GM18505 (cell line): ENCODE results near the gene TENM4.
A peak's percentile ranks its signal among the peaks of the same experiment; 100 is the strongest.
"Not testable (repeated sequence)": the region's sequence is repeated elsewhere in the genome, so short reads cannot be mapped to it uniquely, and the experiment has no call there.

Source experiments
- ATAC-seq: cut with Tn5 transposase; IDR thresholded peaks from one replicate; pipeline ENCODE4 v1.9.1; 2021; ENCODE audit not compliant: unreplicated experiment
- POLR2A ChIP-seq: IDR thresholded peaks from 4 replicates; pipeline ENCODE4 v1.6.1; 2011; ENCODE audit warnings: borderline replicate concordance; ENCODE audit not compliant: insufficient read depth, insufficient read length; ENCODE audit errors: extremely low read depth

The TENM4 gene

DNA sequence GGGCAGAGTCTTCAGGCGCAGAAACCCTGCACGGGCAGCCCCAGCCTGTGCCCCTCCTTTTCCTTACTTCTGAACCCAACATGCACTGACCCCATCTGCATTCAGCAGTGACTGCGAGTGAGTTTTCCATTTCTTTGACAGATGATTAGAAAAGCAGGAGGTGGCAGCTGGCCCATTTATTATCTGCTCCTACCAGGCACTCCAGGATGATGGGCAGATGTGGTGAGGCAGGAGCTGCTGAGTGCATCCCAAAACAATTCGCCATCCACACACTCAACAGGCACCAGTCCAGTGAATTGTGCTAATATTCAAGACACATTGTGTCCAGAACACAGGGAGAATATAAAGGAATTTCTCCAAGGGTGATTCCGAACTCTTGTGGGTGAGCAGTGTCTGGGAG is 208.5 kb downstream of the TENM4 start:
- no peak for ATAC-seq

DNA sequence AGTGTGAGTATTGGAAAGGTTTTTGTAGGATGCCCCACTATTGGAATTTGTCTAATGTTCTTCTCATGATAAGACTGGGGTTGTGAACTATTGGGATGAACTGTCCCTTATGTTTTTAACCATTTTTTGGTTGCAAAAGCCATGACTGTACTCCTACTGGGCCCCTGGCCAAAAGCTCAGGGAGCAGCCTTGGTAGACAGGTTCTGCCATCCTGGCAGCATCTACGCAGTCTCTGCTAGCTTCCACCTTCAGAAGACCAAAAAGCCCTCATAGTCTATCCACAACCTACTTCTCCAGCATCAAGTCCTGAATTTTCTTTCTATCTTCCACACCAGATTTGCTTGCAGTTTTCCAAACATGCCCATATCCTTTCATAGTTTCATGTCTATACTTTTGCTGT is 211.8 kb downstream of the TENM4 start:
- TF ChIP-seq POLR2A, result no peak
- no peak for ATAC-seq

More for the DNA sequence above, 208.5 kb downstream of the TENM4 start:
- TF ChIP-seq POLR2A, result no peak

DNA sequence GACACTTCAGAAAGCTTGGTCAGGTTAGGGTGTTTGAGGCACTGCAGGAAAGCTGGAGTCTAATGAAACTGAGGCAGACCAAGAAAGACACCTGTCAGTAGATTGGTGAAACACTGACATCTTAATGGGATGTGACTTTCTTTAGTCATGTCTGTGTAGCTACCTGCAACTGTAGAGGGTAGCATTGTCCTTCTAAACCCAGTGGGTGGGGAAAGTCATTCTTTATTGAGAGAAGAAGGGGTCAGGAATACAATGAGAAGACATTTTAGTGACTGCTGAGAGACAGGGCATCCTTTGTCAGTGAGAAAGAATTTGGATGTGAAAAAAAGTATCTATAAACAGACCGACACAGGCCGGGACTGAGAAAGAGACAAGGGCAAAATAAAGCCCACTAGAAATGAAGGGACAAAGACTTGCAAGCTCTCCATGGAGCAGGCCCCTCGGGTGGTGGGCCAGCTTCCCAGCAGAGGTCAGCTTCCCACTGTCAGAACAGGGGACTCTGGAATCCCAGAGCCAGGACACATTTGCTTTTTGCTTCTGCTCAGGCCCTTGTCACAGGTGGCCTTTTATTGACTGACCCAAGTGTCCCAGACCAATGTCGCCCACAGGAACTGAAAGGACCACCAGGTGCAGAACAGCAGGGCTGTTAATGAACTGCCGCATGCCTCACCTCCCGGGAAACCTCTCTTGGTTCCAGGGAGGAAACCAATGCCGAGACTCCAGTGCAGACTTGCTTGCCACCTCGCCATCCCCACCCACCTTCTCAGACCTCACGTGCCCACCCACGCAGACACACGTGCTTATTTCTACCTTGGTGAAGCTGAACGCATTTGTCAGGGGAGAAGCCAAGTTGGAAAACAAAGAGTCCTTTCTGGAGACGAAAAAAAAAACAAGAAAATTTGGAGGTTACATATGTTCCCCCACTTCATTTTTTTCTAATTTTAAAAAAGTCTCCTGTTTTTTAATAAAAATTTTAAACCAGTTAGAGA is 212.8 kb downstream of the TENM4 start:
- ATAC-seq, result no peak
- TF ChIP-seq POLR2A, result no peak

DNA sequence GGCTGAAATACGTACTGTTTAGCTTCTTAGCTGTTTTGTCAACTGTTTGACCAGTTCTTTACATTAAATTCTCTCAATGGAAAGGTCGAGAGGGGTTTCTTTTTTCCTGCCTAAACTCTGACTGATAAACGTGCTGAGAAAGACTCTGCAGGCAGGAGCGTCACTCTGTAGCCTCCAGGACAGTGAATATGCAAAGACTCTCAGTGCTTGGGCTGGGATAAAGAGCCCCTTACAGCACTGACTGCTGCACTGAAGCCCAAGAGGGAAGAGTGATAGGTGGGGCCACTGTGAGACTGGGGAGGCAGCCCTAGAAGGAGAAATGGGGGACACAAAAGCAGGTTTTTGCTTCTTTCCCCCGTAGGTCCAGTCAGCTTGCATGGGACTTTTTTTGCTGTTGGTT is 213.5 kb downstream of the TENM4 start:
- no peak for TF ChIP-seq POLR2A
- ATAC-seq, result no peak

DNA sequence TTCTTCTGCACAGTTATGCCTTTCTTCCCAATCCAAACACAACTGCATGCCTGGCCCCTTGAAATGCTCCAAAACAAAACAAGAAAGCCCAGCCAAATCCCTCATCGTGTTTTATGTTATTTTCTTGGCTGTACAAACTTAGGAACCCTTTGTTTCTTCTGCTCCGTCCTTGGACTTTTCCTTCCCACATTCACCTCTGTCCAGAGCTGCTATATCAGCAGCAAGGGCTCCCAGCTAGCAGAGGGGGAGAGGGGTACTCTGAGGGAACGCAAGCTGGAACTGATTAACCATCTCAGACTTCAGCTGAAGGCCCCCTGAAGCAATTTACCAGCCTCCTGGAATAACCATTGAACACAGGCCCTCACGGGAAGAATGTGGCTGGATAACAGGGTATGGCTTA is 214.7 kb downstream of the TENM4 start:
- no peak for TF ChIP-seq POLR2A
- no peak for ATAC-seq

DNA sequence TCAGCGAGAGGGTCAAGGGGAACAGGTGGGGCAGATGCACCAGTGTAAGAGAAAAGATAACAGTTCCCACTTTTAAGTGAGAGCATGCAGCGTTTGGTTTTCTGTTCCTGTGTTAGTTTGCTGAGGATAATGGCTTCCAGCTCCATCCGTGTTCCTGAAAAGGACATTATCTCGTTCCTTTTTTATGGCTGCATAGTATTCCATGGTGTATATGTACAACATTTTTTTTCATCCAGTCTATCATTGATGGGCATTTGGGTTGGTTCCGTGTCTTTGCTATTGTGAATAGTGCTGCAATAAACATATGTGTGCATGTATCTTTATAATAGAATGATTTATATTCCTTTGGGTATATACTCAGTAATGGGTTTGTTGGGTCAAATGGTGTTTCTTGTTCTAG is 218.7 kb downstream of the TENM4 start:
- ATAC-seq, result not testable (repeated sequence)

DNA sequence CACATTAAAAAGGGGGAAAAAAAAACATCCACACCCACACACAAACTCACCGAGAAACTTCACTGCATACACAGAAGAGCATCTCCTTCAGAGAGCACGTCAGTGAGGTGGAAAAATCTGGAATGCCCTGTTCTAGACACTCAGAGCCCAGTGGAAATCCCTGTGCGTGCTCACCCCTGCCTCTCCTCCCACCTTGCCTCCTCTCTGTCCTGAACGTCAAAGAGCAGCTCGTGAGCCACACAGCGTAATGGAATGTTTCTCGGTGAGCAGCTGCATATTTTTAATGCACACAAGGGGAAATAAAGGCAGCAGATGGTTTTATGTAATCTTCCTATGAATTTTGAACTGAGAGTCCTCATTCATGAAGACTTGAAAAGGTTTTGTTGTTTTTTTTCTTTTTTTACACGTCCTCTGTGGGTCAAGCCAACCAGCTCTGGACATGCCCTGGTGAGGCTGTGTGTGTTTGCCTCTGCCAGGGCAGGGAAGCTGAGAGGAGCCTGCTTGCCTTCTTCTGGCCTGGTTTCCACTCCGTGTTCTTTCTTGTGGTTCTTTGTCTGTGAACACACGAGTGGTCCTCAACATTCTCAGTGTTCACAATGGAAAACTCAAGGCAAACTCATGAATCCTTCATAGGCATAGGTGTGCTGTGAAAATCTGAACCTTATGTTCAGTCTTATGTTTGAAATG is 219.2 kb downstream of the TENM4 start:
- ATAC-seq, result no peak

DNA sequence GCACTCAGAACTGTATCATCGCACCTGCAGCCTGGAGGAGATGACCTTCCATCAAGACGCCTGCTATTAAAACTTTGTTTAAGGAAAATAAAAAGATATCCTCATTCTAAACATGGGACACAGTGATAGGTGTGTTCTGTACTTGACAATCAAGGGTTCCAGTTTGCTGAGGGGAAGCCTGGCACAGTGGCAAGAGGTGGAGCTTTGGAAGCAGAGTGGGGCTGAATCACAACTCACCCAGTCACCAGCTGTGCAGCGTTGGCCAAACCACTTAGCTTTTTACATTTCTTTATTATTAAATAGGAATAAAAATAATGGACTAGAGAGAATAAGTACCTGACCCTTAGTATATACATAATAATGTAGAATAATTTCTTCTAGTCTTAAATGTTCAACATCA is 220.7 kb downstream of the TENM4 start:
- no peak for ATAC-seq
- TF ChIP-seq POLR2A, result no peak

More for the DNA sequence above, 219.2 kb downstream of the TENM4 start:
- no peak for TF ChIP-seq POLR2A

DNA sequence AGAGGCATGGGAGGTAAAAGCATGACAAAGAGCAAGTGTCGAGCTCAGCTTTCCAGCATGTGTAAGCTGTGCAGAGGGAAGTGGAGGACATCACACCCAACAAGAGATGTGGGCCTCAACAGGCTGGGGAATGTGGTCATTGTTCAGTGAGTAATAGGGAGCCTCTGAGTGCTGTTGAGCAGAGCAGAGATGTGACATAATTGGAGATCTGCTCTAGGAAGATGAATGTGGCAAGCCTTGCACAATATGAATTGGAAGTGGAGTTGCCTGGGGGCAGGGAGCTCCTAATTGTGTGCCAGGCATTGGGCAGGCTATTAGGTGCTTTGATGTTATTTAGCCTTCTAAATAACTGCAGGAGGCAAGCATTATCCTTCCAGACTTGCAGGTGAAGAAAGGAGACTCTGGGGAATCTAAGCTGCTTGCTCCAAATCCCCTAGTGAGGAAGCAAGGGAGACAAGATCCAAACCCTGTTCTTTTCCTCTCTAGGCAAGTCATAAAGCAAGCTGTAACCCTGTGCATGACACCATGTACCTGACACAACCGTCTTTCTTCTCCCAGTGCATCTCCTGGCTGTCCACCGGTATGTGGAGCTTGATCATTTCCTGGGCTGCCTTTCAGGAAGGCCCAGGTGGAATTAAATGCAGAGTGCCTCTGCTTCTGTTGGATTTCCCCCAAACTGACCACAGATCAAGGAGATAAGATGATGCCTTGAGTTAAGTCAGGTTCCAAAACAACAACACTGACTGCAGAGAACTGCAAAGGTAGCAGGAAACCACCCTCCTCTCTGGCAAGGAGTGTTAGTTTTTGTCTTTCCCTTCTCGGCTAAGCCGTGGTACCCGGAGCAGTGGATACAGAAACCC is 221.4 kb downstream of the TENM4 start:
- no peak for ATAC-seq

DNA sequence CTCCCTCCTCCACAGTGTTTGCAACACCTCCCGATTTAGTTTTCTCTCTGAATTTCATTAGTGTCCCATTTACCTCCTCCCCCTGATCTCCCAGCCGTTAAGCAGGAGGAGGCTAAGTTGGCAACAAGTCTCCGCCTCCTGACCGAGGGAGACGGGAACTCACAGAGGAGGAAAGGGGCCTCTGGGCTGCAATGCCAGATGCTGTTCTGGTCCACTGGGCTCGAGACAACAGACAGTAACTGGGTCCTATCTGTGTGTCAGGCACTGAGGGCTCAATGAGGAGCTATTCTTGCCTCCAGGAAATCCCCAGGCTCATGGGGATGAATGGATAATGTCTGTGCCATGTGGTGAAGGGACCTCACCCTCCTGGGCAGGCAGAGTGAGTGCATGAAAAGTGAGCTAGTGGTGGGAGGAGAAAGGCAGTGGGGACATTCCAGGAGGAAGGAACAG is 228.1 kb downstream of the TENM4 start:
- TF ChIP-seq POLR2A, result no peak
- no peak for ATAC-seq

More for the DNA sequence above, 221.4 kb downstream of the TENM4 start:
- TF ChIP-seq POLR2A, result no peak

DNA sequence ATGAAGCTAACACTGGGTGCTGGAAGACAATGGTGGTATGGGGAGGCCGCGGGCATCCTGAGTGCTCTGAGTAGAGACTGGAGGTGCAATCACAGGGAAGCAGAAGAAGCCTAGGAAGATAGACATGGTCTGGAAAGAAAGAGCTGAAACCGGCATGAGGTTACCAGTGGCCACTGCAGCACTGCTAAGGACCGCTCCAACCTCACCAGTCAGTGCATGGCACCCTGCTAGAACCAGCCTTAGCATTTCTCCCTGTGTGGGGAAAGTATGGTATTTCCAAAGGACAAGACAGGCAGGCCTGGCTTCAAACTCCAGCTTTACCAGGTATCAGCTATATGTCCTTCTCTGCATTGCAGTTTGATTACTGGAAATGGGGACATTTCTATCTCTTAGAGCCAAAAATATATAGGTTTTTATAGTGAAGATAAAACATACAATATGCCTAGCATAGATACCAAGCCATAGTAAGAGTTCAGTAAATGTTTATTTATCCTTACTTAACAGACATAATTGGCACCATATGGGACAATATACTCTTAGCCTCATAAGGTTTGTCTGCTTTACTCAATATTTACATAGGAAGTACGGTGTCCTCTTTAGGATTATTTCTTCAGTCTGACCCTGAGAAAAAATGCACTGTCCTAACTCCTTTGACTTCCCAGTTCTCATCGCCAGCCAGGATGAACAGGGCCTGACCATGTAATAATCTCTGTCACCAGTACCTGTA is 231.1 kb downstream of the TENM4 start:
- no peak for ATAC-seq

DNA sequence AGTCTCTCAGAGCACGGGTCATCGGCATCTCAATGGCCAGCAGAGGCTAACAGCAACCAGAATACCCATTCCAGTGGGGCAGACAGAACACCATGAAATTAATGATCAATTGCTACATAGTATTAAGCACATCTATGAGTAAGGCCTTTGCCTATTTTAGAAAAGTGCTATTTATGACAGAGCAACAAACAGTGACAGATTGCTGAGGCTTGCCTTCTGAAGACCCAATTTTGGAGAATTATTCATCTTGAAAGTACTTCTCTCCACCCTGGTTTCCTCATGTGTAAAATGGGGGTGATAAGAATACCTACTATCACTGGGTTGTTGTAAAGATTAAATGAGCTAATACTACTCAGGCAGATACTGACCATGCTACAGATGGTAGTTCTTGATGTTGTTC is 232.7 kb downstream of the TENM4 start:
- ATAC-seq, result peak; percentile 69
- TF ChIP-seq POLR2A, result no peak

More for the DNA sequence above, 231.1 kb downstream of the TENM4 start:
- TF ChIP-seq POLR2A, result no peak
